Limb (tissue), 2 donors: Measurements from ENCODE around the gene TENM4.

ENCODE experiments used
- DNase-seq, 2 donors: peaks; one replicate each; pipeline ENCODE4 v3.0.0-alpha.2; 2016; ENCODE audit errors: extremely low spot score in 2 of 2

TENM4 gene

DNA sequence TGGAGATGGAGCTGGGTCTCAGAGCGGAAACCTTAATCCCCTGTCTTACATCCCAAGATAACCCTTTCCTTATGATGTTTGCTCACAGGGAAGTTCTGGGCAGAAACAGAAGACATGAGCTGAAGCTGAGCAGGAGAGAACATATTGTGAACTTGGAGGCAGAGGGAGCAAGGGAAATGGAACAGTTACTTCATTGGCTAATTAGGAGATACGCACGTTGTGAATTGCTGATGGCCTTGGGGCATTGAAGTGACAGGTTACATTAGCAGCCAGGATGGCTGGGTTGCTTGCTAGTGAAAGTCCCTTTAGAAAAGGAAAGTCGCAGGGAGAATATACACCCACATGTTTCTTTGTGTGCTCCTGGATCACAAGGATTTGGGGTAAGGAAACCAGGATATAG, 48.7 kb downstream of the TENM4 start:
- no peak for DNase-seq

DNA sequence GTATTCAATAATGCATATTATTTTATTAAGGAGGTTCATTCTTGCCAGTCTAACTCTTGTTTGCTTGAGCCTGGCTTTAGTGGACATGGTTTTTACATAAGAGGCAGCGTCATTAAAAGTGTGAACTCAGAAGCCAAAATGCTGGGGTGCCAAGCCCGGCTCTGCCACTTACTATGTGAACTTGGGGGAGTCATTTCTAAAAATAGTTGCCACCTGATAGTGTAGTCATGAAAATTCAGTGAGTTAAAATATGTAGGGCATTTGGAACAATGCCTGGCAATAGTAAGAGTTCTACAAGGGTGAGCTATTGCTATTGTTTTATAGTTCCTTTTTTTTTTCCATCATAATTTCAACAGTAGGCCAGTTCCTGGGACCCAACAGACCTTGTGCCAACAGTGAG, 49.9 kb downstream of the TENM4 start:
- no peak for DNase-seq

GRCh38 chr11:79390477-79390876, 50.4 kb downstream of the TENM4 start:
- no peak for DNase-seq

- no peak for DNase-seq
Observed at GRCh38 chr11:79388201-79388600, 52.6 kb downstream of the TENM4 start.

DNA sequence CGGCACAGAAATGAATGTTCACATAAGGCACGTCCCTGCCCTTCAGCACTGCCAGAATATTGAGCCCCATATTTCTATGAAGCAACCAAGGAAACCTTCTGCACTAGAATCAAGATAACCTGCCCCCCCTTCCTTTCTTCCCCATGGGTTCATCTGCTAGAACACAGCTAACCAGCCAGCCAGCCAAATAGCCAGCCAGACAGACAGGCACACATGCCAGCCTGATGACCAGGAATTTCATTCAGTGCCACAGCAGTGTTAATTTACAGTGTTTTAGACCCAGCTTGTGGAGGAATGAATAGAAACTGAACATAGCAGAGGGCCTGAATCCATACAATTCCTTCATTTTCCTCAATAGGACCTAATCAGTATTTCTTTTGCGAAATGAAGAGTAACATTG, 57.0 kb downstream of the TENM4 start:
- no peak for DNase-seq

DNA sequence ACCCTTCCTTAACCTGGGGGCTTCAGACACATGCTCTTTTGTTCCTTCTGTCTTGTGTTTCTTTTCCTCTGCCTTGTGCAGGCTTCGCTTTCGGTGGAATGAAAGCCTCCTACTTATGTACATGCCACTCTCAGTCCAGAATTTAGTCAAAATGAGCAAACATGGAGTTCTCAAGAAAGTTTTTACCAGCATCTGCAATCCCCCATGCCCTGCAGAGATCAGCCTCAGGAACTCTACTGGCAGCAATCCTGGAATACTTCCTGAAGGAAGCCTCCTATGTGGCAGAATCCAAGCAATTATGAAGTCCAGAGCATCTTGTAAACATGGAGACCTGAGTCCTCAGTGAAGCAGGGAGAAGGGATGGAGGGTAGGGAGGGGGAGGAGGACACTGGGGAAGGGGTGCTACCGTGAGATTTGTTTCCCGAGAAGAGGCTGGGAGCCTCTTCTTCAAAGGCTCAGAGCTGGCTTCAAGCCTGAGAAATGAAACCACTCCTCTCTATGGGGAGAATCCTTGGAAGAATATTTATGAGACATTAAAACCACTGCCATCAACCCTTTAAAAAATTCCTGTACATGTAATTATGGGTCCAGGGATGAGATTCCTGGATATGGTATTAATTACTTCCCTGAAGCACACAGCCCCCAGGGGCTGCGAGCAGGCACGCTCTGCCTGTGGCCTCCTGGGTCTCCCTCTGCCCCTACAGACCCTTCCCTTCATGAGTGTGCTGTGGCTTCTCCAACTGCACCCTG, 58.4 kb downstream of the TENM4 start:
- no peak for DNase-seq

- no peak for DNase-seq
Observed at GRCh38 chr11:79381036-79381435, 59.8 kb downstream of the TENM4 start.

DNA sequence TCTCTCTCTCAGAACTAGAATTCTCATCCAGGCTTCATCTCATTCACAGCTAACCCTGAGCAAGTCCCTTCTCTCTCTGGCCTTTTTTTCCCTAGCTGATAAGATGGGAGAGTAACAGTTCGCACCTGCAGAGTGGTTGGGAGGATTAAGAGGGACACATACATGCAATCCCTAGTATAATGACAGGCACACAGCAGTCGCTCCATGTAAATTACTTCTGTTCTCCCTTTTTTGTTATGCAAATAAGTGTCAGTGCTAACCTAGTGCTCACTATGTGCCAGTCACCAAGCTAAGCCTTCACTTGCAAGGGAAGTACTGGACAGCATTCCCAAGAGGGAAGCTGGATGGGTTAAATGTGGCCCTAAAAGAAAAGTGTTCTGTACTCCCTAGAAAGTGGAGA, 63.4 kb downstream of the TENM4 start:
- DNase-seq: no peak

DNA sequence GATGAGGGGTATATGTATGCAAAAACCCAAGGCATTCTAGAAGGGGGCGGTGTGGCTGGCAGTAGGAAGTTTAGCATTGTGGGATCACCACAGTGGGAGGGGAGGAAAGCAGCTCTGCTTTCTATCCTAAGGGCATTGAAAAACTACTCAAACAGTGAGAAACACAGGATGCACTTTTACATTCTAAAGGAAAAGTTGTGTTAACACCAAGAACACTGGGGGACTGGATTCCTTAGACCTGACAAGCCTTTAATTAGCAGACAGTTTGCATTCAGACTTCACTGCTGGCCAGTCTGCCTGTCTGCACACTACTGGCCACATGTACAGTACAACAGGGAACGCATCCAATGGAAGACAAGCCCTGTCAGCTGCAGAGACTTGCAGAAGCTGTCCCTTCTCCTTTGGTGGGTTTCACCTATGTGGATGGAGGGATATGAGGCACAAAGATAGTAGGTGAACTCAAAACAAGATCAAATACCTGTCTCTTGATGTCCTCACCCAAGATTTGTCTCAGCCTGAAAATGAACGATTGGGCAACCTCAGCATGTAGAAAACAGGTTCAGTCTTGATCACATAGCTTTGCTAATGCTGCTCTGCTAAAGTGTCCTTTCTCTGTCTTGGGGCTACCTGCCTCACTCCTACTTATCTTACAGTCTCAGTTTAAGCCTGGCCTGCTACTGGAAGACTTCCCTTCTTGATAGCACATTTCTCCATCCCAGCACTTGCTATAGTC, 64.8 kb downstream of the TENM4 start:
- no peak for DNase-seq

DNA sequence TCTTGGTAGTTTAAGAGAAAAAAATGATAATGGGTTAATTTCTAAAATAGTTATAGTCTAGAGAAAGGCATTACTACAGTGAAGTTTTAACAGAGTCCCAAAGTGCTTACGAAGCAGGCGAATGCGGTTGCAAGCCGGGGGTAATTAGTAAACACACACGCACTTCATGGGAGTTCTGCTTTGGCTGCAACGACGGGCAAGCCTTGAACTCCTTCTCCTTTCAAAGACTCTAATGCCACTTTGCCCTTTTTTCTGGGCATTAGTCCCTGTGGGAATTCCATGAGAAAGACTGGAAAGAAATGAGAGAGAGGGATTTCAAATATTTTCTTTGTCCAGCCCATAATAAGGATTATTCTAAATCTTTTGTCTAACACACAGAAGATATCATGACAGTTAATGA, 66.1 kb downstream of the TENM4 start:
- no peak for DNase-seq

DNA sequence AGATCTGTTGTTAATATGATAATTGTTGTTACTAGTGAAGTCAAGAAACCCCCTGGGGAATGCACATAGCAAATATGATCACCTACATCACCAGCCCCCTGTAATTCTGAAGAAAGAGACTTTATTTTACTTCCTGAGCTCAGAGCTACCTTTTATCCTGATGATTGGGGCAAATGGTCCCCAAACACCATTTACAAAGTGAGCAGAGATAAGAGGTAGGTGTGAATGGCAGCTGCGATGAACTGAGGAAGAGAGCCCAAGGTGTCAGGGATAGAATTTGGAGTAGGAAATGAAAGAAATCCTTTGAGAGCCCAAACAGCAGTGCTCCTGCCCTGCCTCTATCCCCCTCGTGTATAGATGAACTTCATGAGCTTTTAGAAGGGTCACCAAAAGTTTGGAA, 69.1 kb downstream of the TENM4 start:
- DNase-seq: no peak

GRCh38 chr11:79371152-79371551, 69.7 kb downstream of the TENM4 start:
- DNase-seq: no peak

GRCh38 chr11:79369055-79369454, 71.8 kb downstream of the TENM4 start:
- no peak for DNase-seq

DNA sequence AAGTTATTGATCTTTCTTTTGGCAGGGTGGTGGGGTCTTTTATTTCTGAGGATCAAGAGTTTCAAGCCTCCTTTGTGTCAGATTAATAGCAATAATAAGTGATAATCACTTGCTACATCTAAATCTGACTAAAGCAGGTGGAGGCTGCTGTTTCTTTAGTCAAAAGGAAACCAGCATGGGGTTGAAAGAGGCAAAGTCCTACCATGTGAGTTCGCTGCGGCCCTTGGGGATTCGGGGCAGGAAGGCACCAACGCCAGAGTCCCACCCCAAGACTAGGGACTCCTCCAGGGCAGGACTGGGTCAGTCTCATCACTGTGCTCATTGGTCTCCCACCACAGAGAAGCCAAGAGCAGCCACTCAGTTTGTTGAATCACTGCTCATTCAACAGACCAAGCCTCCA, 73.0 kb downstream of the TENM4 start:
- no peak for DNase-seq

GRCh38 chr11:79366218-79366617, 74.6 kb downstream of the TENM4 start:
- DNase-seq: no peak

DNA sequence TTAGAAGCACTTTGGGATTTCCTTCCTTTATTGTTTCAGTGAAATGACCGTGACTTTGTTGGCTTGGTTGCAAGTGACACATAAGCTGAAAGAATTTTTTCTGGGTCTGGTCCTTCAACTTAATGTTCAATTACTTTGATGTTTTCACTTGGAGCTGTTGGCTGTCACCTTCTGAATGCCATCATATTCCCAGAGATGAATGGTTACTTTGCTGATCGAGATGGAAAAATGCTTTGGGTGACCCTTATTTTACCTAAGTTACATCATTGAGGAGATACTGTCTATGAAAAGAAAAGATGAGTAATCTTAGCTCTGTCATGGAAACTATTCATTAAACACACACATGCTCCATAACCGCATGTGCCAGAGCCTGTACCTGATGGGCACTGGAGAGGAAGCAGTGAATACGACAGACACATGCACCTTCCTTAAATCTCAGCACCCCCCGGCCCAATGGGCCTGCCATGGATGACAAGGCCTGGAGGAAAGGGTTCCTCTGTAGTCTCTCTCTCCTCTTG, 76.9 kb downstream of the TENM4 start:
- DNase-seq: no peak

DNA sequence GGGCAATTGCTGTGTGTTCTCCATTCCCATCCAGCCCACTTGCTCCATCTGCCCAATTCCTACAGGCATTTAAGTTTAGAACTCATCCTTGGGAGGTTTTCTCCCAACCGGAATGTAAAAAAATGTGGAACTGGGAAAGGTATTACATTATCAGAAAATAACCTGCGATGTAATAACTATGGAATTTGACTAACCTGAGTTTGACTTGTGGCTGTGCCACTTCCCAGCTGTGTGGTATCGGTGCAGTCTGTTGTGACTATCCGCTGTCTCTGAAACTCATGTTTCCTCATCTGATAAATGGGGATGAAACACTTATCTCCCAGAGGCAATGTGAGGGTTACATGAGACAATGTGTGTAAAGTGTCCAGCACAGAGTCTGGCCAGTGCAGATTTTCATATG, 77.6 kb downstream of the TENM4 start:
- DNase-seq: no peak

DNA sequence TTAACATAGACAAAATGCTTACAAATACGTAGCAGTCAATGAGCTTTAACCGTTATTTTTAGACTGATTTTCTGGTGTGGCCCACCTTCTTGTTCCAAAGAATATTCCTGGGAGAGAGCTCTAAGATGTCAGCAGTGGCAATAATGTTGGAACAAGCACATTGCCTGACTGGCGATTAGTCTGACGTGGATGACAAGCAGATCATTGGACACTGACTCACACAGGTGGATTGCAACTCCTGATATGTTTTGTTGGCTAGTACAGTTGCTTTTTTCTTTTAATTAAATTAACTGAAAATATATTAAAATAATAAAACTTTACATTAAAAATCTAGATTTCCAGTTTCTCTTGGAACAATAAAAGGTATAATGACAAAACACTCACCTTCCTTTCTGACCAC, 78.0 kb downstream of the TENM4 start:
- DNase-seq: no peak

GRCh38 chr11:79362206-79362757, 78.5 kb downstream of the TENM4 start:
- DNase-seq: no peak

- no peak for DNase-seq
Observed at GRCh38 chr11:79358258-79358657, 82.6 kb downstream of the TENM4 start.

- no peak for DNase-seq
Observed at GRCh38 chr11:79353706-79354105, 87.1 kb downstream of the TENM4 start.

DNA sequence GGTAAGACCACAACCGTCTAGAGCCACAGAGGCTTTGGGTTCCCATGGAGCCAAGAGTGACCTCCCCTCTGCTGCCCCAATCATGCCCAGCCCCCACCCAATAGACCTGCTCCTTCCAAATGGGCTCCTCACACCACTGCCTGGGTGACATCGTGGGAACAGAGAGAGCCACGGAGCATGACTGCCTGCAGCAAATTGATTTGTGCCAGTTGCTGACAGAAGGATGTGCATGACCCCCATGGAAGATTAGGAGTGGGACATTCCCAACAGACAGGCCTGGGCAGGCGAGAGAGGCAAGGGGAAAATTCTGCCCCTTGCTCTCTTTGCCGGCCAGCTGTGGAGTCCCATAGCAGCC, 88.5 kb downstream of the TENM4 start:
- no peak for DNase-seq
